WTC11 (cell line): ENCODE results near the gene CDKN3. TPM values are rescaled to one million over a fixed set of nuclear protein-coding genes. Genes with fewer than 3 reads are reported as not detected.

ENCODE experiments used
- ATAC-seq: fragments of 200-7000 bp; cut with Tn5 transposase; 2 replicates; pipeline ENCODE4 v1.10.0; 2021; ENCODE audit warnings: mild to moderate bottlenecking, moderate library complexity
- CTCF ChIA-PET: fragments of 300-600 bp; sonication (Branson Sonifier 250); formaldehyde crosslinking; loops from one replicate; lab custom pipeline; 2021; ENCODE audit warnings: antibody characterized with exemption; lab: Charles Lee
- POLR2A ChIA-PET: fragments of 350-600 bp; sonication (Branson Sonifier 250); formaldehyde crosslinking; loops from one replicate; lab custom pipeline; 2021; ENCODE audit warnings: antibody characterized with exemption; lab: Charles Lee
- DNase-seq: peaks from one replicate; pipeline ENCODE4 v3.0.0; 2021; ENCODE audit warnings: low spot score
- H3K27ac Mint-ChIP-seq: 2 replicates; pipeline ENCODE4 v1.8.0; 2021; ENCODE audit warnings: mixed read lengths
- H3K27me3 Mint-ChIP-seq: 2 replicates; pipeline ENCODE4 v1.8.0; 2021; ENCODE audit warnings: low read depth, mild to moderate bottlenecking, moderate library complexity, mixed read lengths
- H3K36me3 Mint-ChIP-seq: 2 replicates; pipeline ENCODE4 v1.8.0; 2021; ENCODE audit warnings: mixed read lengths
- H3K4me1 Mint-ChIP-seq: 2 replicates; pipeline ENCODE4 v1.8.0; 2022; ENCODE audit warnings: mixed read lengths
- H3K4me3 Mint-ChIP-seq: 2 replicates; pipeline ENCODE4 v1.8.0; 2021; ENCODE audit warnings: mild to moderate bottlenecking, moderate library complexity, mixed read lengths
- H3K9me3 Mint-ChIP-seq: 2 replicates; pipeline ENCODE4 v1.8.0; 2021; ENCODE audit warnings: mixed read lengths
- AR ChIP-seq: fragments of 250-450 bp; sonication (Bioruptor Pico); IDR thresholded peaks from 2 replicates; pipeline ENCODE4 v1.9.0; 2021; ENCODE audit warnings: mild to moderate bottlenecking
- ATF6 ChIP-seq: sonication (generic); formaldehyde crosslinking; IDR thresholded peaks from 2 replicates; pipeline ENCODE4 v1.8.1; 2023; ENCODE audit warnings: mild to moderate bottlenecking, missing genetic modification reagents
- CREB1 ChIP-seq: sonication (generic); formaldehyde crosslinking; IDR thresholded peaks from 2 replicates; pipeline ENCODE4 v1.8.0; 2023; ENCODE audit warnings: mild to moderate bottlenecking, missing genetic modification reagents
- E2F4 ChIP-seq: sonication (generic); formaldehyde crosslinking; IDR thresholded peaks from 2 replicates; pipeline ENCODE4 v1.8.1; 2022; ENCODE audit warnings: low read depth, mild to moderate bottlenecking, moderate library complexity, missing genetic modification reagents, borderline replicate concordance
- EMX1 ChIP-seq: fragments of 250-450 bp; sonication (Bioruptor Pico); IDR thresholded peaks from 2 replicates; pipeline ENCODE4 v1.8.0; 2021; ENCODE audit warnings: mild to moderate bottlenecking
- ETV6 ChIP-seq: sonication (generic); formaldehyde crosslinking; IDR thresholded peaks from 2 replicates; pipeline ENCODE4 v1.8.1; 2022; ENCODE audit warnings: mild to moderate bottlenecking, missing genetic modification reagents
- FOXJ3 ChIP-seq: sonication (generic); formaldehyde crosslinking; IDR thresholded peaks from 2 replicates; pipeline ENCODE4 v1.9.0; 2021; ENCODE audit warnings: missing genetic modification reagents, mild to moderate bottlenecking, borderline replicate concordance
- FOXK1 ChIP-seq: sonication (generic); formaldehyde crosslinking; IDR thresholded peaks from 2 replicates; pipeline ENCODE4 v1.8.0; 2022; ENCODE audit warnings: mild to moderate bottlenecking, moderate library complexity, missing genetic modification reagents
- FOXP4 ChIP-seq: sonication (generic); formaldehyde crosslinking; IDR thresholded peaks from 2 replicates; pipeline ENCODE4 v1.8.0; 2022; ENCODE audit warnings: mild to moderate bottlenecking, missing genetic modification reagents
- GTF2I ChIP-seq: fragments of 250-450 bp; sonication (Bioruptor Pico); conservative IDR thresholded peaks from 2 replicates; pipeline ENCODE4 v1.4.0; 2021; ENCODE audit warnings: mild to moderate bottlenecking
- IRF2 ChIP-seq: sonication (generic); formaldehyde crosslinking; IDR thresholded peaks from 2 replicates; pipeline ENCODE4 v1.8.0; 2022; ENCODE audit warnings: low read depth, missing genetic modification reagents, borderline replicate concordance
- MLX ChIP-seq: sonication (generic); formaldehyde crosslinking; IDR thresholded peaks from 2 replicates; pipeline ENCODE4 v1.8.1; 2023; ENCODE audit warnings: mild to moderate bottlenecking, missing genetic modification reagents, moderate library complexity
- MXD4 ChIP-seq: fragments of 250-450 bp; sonication (Bioruptor Pico); IDR thresholded peaks from 2 replicates; pipeline ENCODE4 v1.8.0; 2021; ENCODE audit warnings: mild to moderate bottlenecking, moderate library complexity, borderline replicate concordance
- NR2C2 ChIP-seq: sonication (generic); formaldehyde crosslinking; IDR thresholded peaks from 2 replicates; pipeline ENCODE4 v1.8.0; 2022; ENCODE audit warnings: mild to moderate bottlenecking, missing genetic modification reagents
- PRDM15 ChIP-seq: sonication (generic); formaldehyde crosslinking; IDR thresholded peaks from 2 replicates; pipeline ENCODE4 v1.8.0; 2022; ENCODE audit warnings: missing genetic modification reagents
- TEAD1 ChIP-seq: sonication (generic); formaldehyde crosslinking; IDR thresholded peaks from 2 replicates; pipeline ENCODE4 v1.8.0; 2022; ENCODE audit warnings: mild to moderate bottlenecking, missing genetic modification reagents
- TEAD4 ChIP-seq: sonication (generic); formaldehyde crosslinking; IDR thresholded peaks from 2 replicates; pipeline ENCODE4 v1.8.0; 2022; ENCODE audit warnings: mild to moderate bottlenecking, missing genetic modification reagents
- ZBTB43 ChIP-seq: sonication (generic); formaldehyde crosslinking; IDR thresholded peaks from 2 replicates; pipeline ENCODE4 v1.8.1; 2023; ENCODE audit warnings: mild to moderate bottlenecking, missing genetic modification reagents
- ZNF121 ChIP-seq: sonication (generic); formaldehyde crosslinking; IDR thresholded peaks from 2 replicates; pipeline ENCODE4 v1.8.0; 2023; ENCODE audit warnings: missing genetic modification reagents
- ZNF423 ChIP-seq: fragments of 250-450 bp; sonication (Bioruptor Pico); IDR thresholded peaks from 2 replicates; pipeline ENCODE4 v2.1.2; 2022; ENCODE audit warnings: mild to moderate bottlenecking, moderate library complexity
- ZSCAN18 ChIP-seq: fragments of 250-450 bp; sonication (Bioruptor Pico); IDR thresholded peaks from 2 replicates; pipeline ENCODE4 v2.1.2; 2022; ENCODE audit warnings: mild to moderate bottlenecking, moderate library complexity
- total RNA-seq: library from RNA; stranded (reverse); gene quantifications from 3 replicates; pipeline ENCODE4 v1.2.3, GENCODE V29; 2021

The CDKN3 gene
- total RNA-seq, 1 experiment from 2014 or later: 55.4 TPM

GRCh38 chr14:54368291-54368690, 28.5 kb upstream of the CDKN3 start (continued):
- no peak for TF ChIP-seq ATF6 (CRISPR knock-in tag)
- no peak for TF ChIP-seq EMX1 (CRISPR knock-in tag)
- no peak for TF ChIP-seq TEAD4 (CRISPR knock-in tag)
- no peak for TF ChIP-seq FOXJ3 (CRISPR knock-in tag)
- no peak for TF ChIP-seq NR2C2 (CRISPR knock-in tag)
- no peak for TF ChIP-seq ZBTB43 (CRISPR knock-in tag)
- no peak for TF ChIP-seq TEAD1 (CRISPR knock-in tag)
- TF ChIP-seq E2F4 (CRISPR knock-in tag): no peak

GRCh38 chr14:54369343-54369742, 27.5 kb upstream of the CDKN3 start:
- H3K4me3 Mint-ChIP-seq: no peak overlapping the region
- TF ChIP-seq CREB1 (CRISPR knock-in tag) (no peak), PRDM15 (CRISPR knock-in tag) (no peak), ZSCAN18 (CRISPR knock-in tag) (no peak), FOXK1 (CRISPR knock-in tag) (no peak), ETV6 (CRISPR knock-in tag) (no peak), ZNF423 (CRISPR knock-in tag) (no peak), FOXP4 (CRISPR knock-in tag) (no peak), IRF2 (CRISPR knock-in tag) (no peak), MLX (no peak), ZNF121 (CRISPR knock-in tag) (no peak), GTF2I (CRISPR knock-in tag) (no peak), AR (CRISPR knock-in tag) (no peak), MXD4 (no peak)
- peaks cover 58% of the 10 kb centered on the region for H3K4me1 Mint-ChIP-seq
- ChIA-PET POLR2A (no interaction called here), CTCF (interaction anchor here (1.3 to 3.6 kb wide), 3 partner anchors 21 to 51 kb away, joined by 4 to 45 read pairs (median 13); partner anchors contain the start of gene CDKN3)
- no peaks in the 10 kb centered on the region for H3K9me3 Mint-ChIP-seq
- ATAC-seq (no peak), DNase-seq (no peak)
- H3K36me3 Mint-ChIP-seq: no peaks in the 10 kb centered on the region
- H3K27ac Mint-ChIP-seq: no peak overlapping the region
- H3K27me3 Mint-ChIP-seq: no peaks in the 10 kb centered on the region
